ENCODE measurements around the gene FADS6.

- TF ChIP-seq POLR2A (IDR thresholded peaks at IDR 0.05): no peak
- TF ChIP-seq CTCF (IDR thresholded peaks at IDR 0.05): no peak
- TF ChIP-seq EP300 (IDR thresholded peaks at IDR 0.05): no peak
These were observed 59.7 kb downstream of the FADS6 start for GRCh38 chr17:74833501-74834377.

Measured in ovary (tissue), 3 donors.